HCT116 (cell line): Measurements from ENCODE around the gene KNTC1.

Source experiments
- POLR2AphosphoS5 ChIP-seq: IDR thresholded peaks from 2 replicates; pipeline ENCODE4 v1.6.1; 2011; ENCODE audit warnings: mild to moderate bottlenecking, low read depth, low read length, moderate library complexity
- SP1 ChIP-seq: IDR thresholded peaks from 2 replicates; pipeline ENCODE4 v1.6.1; 2012; ENCODE audit warnings: low read depth
- ZFX ChIP-seq: fragments of 450-650 bp; IDR thresholded peaks from 2 replicates; pipeline ENCODE4 v1.6.1; 2017
- ZNF274 ChIP-seq: fragments of 200-500 bp; sonication (Bioruptor generic); IDR thresholded peaks from 2 replicates; pipeline ENCODE4 v1.6.1; 2014; ENCODE audit warnings: mild to moderate bottlenecking, low read depth, low read length, inconsistent platforms
- TF ChIP-seq, protein P1 (sequence below), 3 experiments: fragments of 200-600 bp in 1 of 3; sonication (generic) in 1 of 3; IDR thresholded peaks in 2 of 3; conservative IDR thresholded peaks in 1 of 3; 2 replicates each; pipeline ENCODE4 v1.5.1; 2012 to 2017; ENCODE audit warnings: low read depth in 2 of 3, low read length in 2 of 3, antibody characterized with exemption in 1 of 3, borderline replicate concordance in 1 of 3, control low read depth in 1 of 3, mild to moderate bottlenecking in 1 of 3, mixed read lengths in 1 of 3, mixed run types in 1 of 3, moderate library complexity in 1 of 3; ENCODE audit not compliant: insufficient read depth in 1 of 3
- TF ChIP-seq, protein P2 (sequence below): IDR thresholded peaks from 2 replicates; pipeline ENCODE4 v1.6.1; 2012; ENCODE audit warnings: low read depth

- TF ChIP-seq, protein P1, sequence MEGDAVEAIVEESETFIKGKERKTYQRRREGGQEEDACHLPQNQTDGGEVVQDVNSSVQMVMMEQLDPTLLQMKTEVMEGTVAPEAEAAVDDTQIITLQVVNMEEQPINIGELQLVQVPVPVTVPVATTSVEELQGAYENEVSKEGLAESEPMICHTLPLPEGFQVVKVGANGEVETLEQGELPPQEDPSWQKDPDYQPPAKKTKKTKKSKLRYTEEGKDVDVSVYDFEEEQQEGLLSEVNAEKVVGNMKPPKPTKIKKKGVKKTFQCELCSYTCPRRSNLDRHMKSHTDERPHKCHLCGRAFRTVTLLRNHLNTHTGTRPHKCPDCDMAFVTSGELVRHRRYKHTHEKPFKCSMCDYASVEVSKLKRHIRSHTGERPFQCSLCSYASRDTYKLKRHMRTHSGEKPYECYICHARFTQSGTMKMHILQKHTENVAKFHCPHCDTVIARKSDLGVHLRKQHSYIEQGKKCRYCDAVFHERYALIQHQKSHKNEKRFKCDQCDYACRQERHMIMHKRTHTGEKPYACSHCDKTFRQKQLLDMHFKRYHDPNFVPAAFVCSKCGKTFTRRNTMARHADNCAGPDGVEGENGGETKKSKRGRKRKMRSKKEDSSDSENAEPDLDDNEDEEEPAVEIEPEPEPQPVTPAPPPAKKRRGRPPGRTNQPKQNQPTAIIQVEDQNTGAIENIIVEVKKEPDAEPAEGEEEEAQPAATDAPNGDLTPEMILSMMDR (IDR thresholded peaks at IDR 0.05 in 2 of 3, conservative IDR thresholded peaks at IDR 0.05 in 1 of 3; ENCODE audit: borderline replicate concordance in 1 of 3, insufficient read depth in 1 of 3, low read depth in 2 of 3, low read length in 2 of 3): no peak
- TF ChIP-seq ZNF274 (no peak), POLR2AphosphoS5 (no peak), SP1 (no peak), ZFX (no peak)
- TF ChIP-seq, protein P2, sequence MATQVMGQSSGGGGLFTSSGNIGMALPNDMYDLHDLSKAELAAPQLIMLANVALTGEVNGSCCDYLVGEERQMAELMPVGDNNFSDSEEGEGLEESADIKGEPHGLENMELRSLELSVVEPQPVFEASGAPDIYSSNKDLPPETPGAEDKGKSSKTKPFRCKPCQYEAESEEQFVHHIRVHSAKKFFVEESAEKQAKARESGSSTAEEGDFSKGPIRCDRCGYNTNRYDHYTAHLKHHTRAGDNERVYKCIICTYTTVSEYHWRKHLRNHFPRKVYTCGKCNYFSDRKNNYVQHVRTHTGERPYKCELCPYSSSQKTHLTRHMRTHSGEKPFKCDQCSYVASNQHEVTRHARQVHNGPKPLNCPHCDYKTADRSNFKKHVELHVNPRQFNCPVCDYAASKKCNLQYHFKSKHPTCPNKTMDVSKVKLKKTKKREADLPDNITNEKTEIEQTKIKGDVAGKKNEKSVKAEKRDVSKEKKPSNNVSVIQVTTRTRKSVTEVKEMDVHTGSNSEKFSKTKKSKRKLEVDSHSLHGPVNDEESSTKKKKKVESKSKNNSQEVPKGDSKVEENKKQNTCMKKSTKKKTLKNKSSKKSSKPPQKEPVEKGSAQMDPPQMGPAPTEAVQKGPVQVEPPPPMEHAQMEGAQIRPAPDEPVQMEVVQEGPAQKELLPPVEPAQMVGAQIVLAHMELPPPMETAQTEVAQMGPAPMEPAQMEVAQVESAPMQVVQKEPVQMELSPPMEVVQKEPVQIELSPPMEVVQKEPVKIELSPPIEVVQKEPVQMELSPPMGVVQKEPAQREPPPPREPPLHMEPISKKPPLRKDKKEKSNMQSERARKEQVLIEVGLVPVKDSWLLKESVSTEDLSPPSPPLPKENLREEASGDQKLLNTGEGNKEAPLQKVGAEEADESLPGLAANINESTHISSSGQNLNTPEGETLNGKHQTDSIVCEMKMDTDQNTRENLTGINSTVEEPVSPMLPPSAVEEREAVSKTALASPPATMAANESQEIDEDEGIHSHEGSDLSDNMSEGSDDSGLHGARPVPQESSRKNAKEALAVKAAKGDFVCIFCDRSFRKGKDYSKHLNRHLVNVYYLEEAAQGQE: no peak
Measured at GRCh38 chr12:122483969-122484368, 43.1 kb upstream of the KNTC1 start.
